ENCODE results near the gene DSG3.

DSG3 gene

DNA sequence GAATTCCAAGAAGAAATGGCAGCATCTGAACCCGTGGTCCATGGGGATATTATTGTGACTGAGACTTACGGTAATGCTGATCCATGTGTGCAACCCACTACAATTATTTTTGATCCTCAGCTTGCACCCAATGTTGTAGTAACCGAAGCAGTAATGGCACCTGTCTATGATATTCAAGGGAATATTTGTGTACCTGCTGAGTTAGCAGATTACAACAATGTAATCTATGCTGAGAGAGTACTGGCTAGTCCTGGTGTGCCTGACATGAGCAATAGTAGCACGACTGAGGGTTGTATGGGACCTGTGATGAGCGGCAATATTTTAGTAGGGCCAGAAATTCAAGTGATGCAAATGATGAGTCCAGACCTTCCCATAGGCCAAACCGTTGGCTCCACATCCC lies 34.4 kb upstream of the DSG3 start:
- no peaks in the 10 kb centered on the region for H3K79me2 ChIP-seq (ENCODE audit: low read length)
- H3K9ac ChIP-seq (ENCODE audit: low read length), result no peak overlapping the region
- H3K36me3 ChIP-seq (replicated peaks; ENCODE audit: insufficient read depth, low read length), result no peaks in the 10 kb centered on the region
- TF ChIP-seq EZH2 (optimal IDR thresholded peaks at IDR 0.05; ENCODE audit: low read depth, low read length) (no peak), EZH2phosphoT487 (IDR thresholded peaks at IDR 0.05; ENCODE audit: low read length) (no peak)
- TF ChIP-seq, protein P1, sequence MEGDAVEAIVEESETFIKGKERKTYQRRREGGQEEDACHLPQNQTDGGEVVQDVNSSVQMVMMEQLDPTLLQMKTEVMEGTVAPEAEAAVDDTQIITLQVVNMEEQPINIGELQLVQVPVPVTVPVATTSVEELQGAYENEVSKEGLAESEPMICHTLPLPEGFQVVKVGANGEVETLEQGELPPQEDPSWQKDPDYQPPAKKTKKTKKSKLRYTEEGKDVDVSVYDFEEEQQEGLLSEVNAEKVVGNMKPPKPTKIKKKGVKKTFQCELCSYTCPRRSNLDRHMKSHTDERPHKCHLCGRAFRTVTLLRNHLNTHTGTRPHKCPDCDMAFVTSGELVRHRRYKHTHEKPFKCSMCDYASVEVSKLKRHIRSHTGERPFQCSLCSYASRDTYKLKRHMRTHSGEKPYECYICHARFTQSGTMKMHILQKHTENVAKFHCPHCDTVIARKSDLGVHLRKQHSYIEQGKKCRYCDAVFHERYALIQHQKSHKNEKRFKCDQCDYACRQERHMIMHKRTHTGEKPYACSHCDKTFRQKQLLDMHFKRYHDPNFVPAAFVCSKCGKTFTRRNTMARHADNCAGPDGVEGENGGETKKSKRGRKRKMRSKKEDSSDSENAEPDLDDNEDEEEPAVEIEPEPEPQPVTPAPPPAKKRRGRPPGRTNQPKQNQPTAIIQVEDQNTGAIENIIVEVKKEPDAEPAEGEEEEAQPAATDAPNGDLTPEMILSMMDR (IDR thresholded peaks at IDR 0.05; ENCODE audit: low read length), result no peak
- no peaks in the 10 kb centered on the region for H3K9me2 ChIP-seq (replicated peaks; ENCODE audit: insufficient read depth, low read length)
- H3K27me3 ChIP-seq (replicated peaks; ENCODE audit: insufficient read depth, low read length), result no peaks in the 10 kb centered on the region
- H3K9me3 ChIP-seq (replicated peaks; ENCODE audit: insufficient read depth, low read length), result no peaks in the 10 kb centered on the region
- no peak for DNase-seq
- H3K4me1 ChIP-seq (ENCODE audit: low read length), result no peaks in the 10 kb centered on the region
- no peak overlapping the region for H2AFZ ChIP-seq (ENCODE audit: low read length)
- H3F3A ChIP-seq (ENCODE audit: insufficient read depth, low read length), result no peaks in the 10 kb centered on the region
- H3K27ac ChIP-seq (ENCODE audit: low read length), result no peak overlapping the region
- H3K4me3 ChIP-seq (ENCODE audit: low read length), result no peak overlapping the region
- no peaks in the 10 kb centered on the region for H4K20me1 ChIP-seq (ENCODE audit: insufficient read depth, low read length)
- H3K4me2 ChIP-seq (ENCODE audit: low read depth, low read length), result no peak overlapping the region

DNA sequence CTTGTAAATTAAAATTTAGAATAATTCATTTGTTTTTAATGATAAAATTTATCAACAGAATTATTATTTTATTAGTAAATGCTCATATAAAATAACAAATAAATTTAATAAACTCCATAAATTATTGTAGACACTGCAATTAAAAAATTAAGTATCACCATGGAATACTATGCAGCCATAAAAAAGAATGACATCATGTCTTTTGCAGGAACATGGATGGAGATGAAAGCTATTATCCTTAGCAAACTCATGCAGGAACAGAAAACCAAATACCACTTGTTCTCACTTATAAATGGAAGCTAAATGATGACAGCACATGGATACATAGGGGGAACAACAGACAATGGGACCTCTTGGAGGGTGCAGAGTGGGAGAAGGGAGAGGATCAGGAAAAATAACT lies 29.7 kb upstream of the DSG3 start:
- Histone ChIP-seq H3F3A (ENCODE audit: insufficient read depth, low read length) (no peaks in the 10 kb centered on the region), H3K27ac (ENCODE audit: low read length) (no peak overlapping the region), H3K27me3 (replicated peaks; ENCODE audit: insufficient read depth, low read length) (no peaks in the 10 kb centered on the region), H3K36me3 (replicated peaks; ENCODE audit: insufficient read depth, low read length) (no peaks in the 10 kb centered on the region), H3K4me2 (ENCODE audit: low read depth, low read length) (no peak overlapping the region), H3K9me2 (replicated peaks; ENCODE audit: insufficient read depth, low read length) (no peaks in the 10 kb centered on the region), H3K9ac (ENCODE audit: low read length) (no peak overlapping the region), H3K4me1 (ENCODE audit: low read length) (no peaks in the 10 kb centered on the region), H2AFZ (ENCODE audit: low read length) (no peak overlapping the region), H3K9me3 (replicated peaks; ENCODE audit: insufficient read depth, low read length) (no peaks in the 10 kb centered on the region), H4K20me1 (ENCODE audit: insufficient read depth, low read length) (no peaks in the 10 kb centered on the region), H3K4me3 (ENCODE audit: low read length) (no peak overlapping the region), H3K79me2 (ENCODE audit: low read length) (no peaks in the 10 kb centered on the region)
- DNase-seq, result no peak
- TF ChIP-seq, protein P1 (IDR thresholded peaks at IDR 0.05; ENCODE audit: low read length), result no peak
- TF ChIP-seq EZH2 (optimal IDR thresholded peaks at IDR 0.05; ENCODE audit: low read depth, low read length) (no peak), EZH2phosphoT487 (IDR thresholded peaks at IDR 0.05; ENCODE audit: low read length) (no peak)

DNA sequence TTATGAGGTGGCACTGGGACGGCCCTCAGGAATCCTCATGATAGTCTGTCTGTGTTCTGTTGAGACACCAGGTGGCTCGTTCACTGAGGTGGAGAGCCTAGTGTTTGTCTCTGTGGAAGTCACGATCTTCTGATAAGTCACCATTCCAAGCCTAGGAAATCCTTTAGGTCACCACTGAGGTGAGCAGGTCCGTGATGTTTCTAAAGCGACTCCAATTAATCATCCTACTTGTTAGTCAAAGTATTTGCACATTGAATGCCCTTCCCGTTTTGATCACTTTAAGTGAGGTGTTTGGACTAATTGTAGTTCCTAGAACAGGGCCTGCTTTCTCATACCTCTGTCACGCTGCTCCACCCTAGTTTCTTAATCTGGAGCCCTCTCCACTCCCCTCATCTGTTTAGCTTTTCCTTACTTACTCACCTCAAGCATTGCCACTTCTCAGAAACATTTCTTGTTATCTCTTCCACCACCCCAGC lies 28.0 kb upstream of the DSG3 start:
- H3K9me3 ChIP-seq (replicated peaks; ENCODE audit: insufficient read depth, low read length), result no peaks in the 10 kb centered on the region
- H4K20me1 ChIP-seq (ENCODE audit: insufficient read depth, low read length), result no peaks in the 10 kb centered on the region
- H2AFZ ChIP-seq (ENCODE audit: low read length), result no peak overlapping the region
- H3F3A ChIP-seq (ENCODE audit: insufficient read depth, low read length), result no peaks in the 10 kb centered on the region
- no peak overlapping the region for H3K27ac ChIP-seq (ENCODE audit: low read length)
- H3K4me2 ChIP-seq (ENCODE audit: low read depth, low read length), result no peak overlapping the region
- no peak overlapping the region for H3K9ac ChIP-seq (ENCODE audit: low read length)
- H3K27me3 ChIP-seq (replicated peaks; ENCODE audit: insufficient read depth, low read length), result no peaks in the 10 kb centered on the region
- TF ChIP-seq, protein P1 (IDR thresholded peaks at IDR 0.05; ENCODE audit: low read length), result no peak
- TF ChIP-seq EZH2phosphoT487 (IDR thresholded peaks at IDR 0.05; ENCODE audit: low read length), result no peak
- TF ChIP-seq EZH2 (optimal IDR thresholded peaks at IDR 0.05; ENCODE audit: low read depth, low read length), result no peak
- H3K36me3 ChIP-seq (replicated peaks; ENCODE audit: insufficient read depth, low read length), result no peaks in the 10 kb centered on the region
- no peak for DNase-seq
- no peaks in the 10 kb centered on the region for H3K4me1 ChIP-seq (ENCODE audit: low read length)
- no peaks in the 10 kb centered on the region for H3K9me2 ChIP-seq (replicated peaks; ENCODE audit: insufficient read depth, low read length)
- no peaks in the 10 kb centered on the region for H3K79me2 ChIP-seq (ENCODE audit: low read length)
- H3K4me3 ChIP-seq (ENCODE audit: low read length), result no peak overlapping the region

Data from MM.1S (cell line).